ENCODE results near the gene INSC.
"Not testable (repeated sequence)": the region's sequence is repeated elsewhere in the genome, so short reads cannot be mapped to it uniquely, and the experiment has no call there.

DNA sequence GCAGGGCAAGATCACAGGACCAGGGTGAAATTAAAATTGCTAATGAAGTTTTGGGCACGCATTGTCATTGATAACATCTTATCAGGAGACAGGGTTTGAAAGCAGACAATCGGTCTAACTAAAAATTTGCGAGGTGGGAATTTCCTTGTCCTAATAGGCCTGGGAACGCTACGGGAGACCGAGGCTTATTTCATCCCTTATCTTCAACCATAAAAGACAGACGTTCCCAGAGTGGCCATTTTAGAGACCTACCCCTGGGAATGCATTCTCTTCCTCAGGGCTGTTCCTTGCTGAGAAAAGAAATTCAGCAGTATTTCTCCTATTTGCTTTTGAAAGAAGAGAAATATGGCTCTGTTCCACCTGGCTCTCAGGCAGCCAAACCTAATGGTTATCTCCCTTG lies 45.0 kb upstream of the INSC start:
- TF ChIP-seq POLR2A (IDR thresholded peaks at IDR 0.05): not testable (repeated sequence)
- TF ChIP-seq, protein P1, sequence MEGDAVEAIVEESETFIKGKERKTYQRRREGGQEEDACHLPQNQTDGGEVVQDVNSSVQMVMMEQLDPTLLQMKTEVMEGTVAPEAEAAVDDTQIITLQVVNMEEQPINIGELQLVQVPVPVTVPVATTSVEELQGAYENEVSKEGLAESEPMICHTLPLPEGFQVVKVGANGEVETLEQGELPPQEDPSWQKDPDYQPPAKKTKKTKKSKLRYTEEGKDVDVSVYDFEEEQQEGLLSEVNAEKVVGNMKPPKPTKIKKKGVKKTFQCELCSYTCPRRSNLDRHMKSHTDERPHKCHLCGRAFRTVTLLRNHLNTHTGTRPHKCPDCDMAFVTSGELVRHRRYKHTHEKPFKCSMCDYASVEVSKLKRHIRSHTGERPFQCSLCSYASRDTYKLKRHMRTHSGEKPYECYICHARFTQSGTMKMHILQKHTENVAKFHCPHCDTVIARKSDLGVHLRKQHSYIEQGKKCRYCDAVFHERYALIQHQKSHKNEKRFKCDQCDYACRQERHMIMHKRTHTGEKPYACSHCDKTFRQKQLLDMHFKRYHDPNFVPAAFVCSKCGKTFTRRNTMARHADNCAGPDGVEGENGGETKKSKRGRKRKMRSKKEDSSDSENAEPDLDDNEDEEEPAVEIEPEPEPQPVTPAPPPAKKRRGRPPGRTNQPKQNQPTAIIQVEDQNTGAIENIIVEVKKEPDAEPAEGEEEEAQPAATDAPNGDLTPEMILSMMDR (IDR thresholded peaks at IDR 0.05): not testable (repeated sequence)

Data from heart left ventricle (tissue), 13 donors.